GM06990 (cell line): Measurements from ENCODE around the gene NHP2.

Experiments
- DNase-seq: peaks from one replicate; pipeline ENCODE4 v3.0.0-alpha.2; 2011; ENCODE audit not compliant: insufficient read length; ENCODE audit errors: extremely low read depth
- H3K27me3 ChIP-seq: replicated peaks from 2 replicates; pipeline ENCODE4 v1.6.0; 2011; ENCODE audit warnings: low read length; ENCODE audit not compliant: control insufficient read depth, insufficient read depth
- H3K36me3 ChIP-seq: 2 replicates; pipeline ENCODE4 v1.5.1; 2011; ENCODE audit warnings: low read length; ENCODE audit not compliant: control insufficient read depth, insufficient read depth
- H3K4me3 ChIP-seq: replicated peaks from 2 replicates; pipeline ENCODE4 v1.5.1; 2011; ENCODE audit warnings: low read depth, mild to moderate bottlenecking, control low read depth, low read length
- TF ChIP-seq, protein P1 (sequence below): IDR thresholded peaks from 2 replicates; pipeline ENCODE4 v1.5.1; 2011; ENCODE audit warnings: low read length, control low read depth, mild to moderate bottlenecking, inconsistent platforms; ENCODE audit not compliant: insufficient read depth, poor library complexity, severe bottlenecking

NHP2 gene

DNA sequence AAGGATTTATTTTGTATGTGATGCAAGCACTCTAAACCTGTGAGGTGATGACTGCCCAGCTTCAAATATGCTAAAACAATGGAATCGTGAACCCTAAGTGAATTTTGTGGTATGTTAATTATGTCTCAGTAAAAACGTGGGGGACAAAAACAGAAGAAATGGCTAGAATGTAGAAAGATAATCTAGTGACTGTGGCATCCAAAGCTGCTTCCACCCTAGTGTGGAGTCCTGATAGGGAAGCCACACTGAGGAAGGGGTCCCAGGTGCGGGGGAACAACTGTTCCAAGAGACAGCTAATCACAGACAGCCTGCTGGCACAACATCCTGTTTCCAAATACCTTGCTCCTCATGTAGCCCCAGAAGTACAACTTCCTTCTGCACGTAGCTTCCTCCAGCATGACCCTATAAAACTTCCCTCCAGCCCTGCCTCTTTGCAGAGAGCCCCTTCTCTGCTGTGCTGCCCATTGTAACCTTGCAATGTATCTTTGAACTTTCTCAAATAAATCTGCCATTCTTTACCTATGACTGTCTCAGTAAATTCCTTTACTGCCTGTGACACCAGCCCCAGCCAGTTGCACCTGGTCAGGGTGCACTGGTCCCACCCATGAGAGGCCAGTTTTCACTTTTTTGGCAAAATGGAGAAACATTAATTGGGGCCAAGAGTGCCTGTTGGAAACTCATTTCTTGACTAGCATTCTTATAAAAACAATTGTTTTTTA lies 28.6 kb upstream of the NHP2 start:
- H3K36me3 ChIP-seq, result no peaks in the 10 kb centered on the region
- no peak for DNase-seq
- H3K4me3 ChIP-seq, result no peak overlapping the region
- TF ChIP-seq, protein P1, sequence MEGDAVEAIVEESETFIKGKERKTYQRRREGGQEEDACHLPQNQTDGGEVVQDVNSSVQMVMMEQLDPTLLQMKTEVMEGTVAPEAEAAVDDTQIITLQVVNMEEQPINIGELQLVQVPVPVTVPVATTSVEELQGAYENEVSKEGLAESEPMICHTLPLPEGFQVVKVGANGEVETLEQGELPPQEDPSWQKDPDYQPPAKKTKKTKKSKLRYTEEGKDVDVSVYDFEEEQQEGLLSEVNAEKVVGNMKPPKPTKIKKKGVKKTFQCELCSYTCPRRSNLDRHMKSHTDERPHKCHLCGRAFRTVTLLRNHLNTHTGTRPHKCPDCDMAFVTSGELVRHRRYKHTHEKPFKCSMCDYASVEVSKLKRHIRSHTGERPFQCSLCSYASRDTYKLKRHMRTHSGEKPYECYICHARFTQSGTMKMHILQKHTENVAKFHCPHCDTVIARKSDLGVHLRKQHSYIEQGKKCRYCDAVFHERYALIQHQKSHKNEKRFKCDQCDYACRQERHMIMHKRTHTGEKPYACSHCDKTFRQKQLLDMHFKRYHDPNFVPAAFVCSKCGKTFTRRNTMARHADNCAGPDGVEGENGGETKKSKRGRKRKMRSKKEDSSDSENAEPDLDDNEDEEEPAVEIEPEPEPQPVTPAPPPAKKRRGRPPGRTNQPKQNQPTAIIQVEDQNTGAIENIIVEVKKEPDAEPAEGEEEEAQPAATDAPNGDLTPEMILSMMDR, result no peak
- H3K27me3 ChIP-seq, result no peaks in the 10 kb centered on the region

DNA sequence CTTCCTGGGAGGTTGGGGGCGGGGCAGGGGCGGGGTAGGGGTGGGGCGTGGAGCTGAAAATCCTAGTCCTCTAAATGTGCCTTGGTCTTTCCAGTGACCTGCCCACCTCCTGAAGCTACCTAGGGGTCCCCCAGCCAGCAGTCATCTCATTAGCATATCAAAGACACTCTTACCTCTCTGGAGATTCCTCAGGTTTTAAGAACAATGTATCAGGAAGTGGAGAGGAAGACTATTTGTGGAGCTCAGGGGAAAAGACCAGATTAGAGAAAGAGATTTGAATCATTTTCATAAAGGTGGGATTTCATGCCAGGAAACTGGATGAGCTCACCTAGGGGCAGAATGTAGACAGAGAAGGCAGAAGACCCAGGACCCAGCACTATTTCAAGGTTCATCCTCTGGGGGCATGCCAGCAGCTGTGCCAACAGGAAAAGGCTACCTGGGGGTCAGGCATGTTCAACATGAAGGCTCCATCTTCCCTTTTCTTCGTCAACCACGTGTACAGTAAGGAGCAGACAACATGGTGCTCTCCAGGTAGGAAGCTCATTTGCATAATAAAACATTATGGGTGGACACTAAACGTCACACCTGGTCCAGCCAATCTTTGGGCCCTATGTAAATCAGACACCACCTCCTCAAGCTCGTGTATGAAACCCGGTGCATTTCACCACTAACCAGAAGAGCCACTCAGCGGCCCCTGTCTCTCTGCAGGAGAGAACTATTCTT lies 26.6 kb upstream of the NHP2 start:
- no peaks in the 10 kb centered on the region for H3K36me3 ChIP-seq
- no peaks in the 10 kb centered on the region for H3K27me3 ChIP-seq
- TF ChIP-seq, protein P1, result no peak
- DNase-seq, result no peak
- H3K4me3 ChIP-seq, result no peak overlapping the region

DNA sequence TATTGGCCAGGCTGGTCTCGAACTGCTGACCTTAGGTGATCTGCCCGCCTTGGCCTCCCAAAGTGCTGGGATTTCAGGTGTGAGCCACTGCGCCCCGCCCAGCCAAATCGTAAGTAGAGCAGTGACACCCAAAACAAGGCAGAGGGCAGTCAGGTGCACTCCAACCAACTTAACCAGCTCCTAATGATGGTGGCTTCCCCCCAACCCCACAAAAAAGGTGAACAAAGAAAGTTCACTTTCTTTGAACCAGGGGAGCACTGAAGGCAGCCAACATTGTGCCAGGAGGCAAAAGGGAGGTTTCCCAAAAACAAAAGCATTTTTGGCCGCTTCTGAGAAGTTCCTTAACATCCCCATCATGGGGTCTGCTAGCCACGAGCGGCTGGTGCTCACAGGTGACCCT lies 23.9 kb upstream of the NHP2 start:
- no peak overlapping the region for H3K4me3 ChIP-seq
- DNase-seq, result no peak
- H3K27me3 ChIP-seq, result no peaks in the 10 kb centered on the region
- H3K36me3 ChIP-seq, result no peaks in the 10 kb centered on the region
- TF ChIP-seq, protein P1, result no peak

DNA sequence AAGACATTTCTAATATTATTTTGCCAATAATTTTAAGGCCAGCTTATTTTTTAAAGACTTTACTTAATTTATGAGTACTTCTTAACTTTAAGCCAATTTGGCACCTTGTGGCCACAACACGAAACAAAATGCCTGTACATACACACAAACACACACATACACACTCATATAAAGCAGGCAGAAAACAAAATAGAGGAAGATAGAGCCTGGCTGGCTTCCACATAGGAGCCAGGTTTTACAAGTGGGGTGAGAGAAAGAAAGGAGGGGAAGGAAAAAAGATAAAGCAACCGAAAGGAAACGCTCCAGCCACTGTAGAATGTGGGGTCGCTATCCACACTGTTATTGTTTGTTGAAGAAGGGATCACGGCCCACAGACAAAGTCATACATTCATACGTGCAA lies 23.1 kb upstream of the NHP2 start:
- TF ChIP-seq, protein P1, result no peak
- no peaks in the 10 kb centered on the region for H3K27me3 ChIP-seq
- H3K36me3 ChIP-seq, result no peaks in the 10 kb centered on the region
- DNase-seq, result no peak
- no peak overlapping the region for H3K4me3 ChIP-seq

DNA sequence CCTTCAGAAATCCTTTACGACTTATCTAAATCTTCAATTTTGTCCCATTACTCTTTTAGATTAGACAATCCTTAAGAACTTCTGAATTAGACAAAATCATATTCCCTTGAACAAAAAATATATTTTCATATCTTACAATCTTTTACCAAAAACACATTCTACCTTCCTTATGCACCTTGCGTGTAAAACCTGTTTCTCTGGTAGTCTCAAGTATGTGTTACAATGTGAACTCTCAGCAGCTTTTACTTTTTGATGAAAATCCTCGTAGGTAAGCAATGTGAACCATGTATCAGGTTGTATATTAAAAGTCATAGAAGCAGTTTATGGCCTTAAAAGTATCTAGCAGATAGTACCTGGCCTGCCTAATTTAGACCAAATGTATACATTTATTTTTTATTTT lies 20.8 kb upstream of the NHP2 start:
- no peak for DNase-seq
- Histone ChIP-seq H3K36me3 (no peaks in the 10 kb centered on the region), H3K4me3 (no peak overlapping the region), H3K27me3 (no peaks in the 10 kb centered on the region)
- TF ChIP-seq, protein P1, result no peak
